Spinal cord (tissue), 4 donors: ENCODE results near the gene SLC7A14. TPM values are rescaled to one million over a fixed set of nuclear protein-coding genes. Genes with fewer than 3 reads are reported as not detected.

Experiments used
- polyA plus RNA-seq, 2 donors: library from polyadenylated mRNA; unstranded; fragments of 120-200 nt; gene quantifications; one replicate each; pipeline ENCODE4 v1.2.1, GENCODE V29; 2013; ENCODE audit not compliant: insufficient read length in 2 of 2
- total RNA-seq, 2 donors: library from RNA; depleted of rRNA in 1 of 2; stranded (reverse); fragments of 120-200 nt in 1 of 2; fragments of >200 nt in 1 of 2; gene quantifications; one replicate each; pipeline versions ENCODE4 v1.2.3 to v1.2.4, GENCODE V29; 2013 to 2014

Gene SLC7A14
- total and polyA plus RNA-seq, 4 donors, result 8.2 to 48.9 (median 15.8) TPM

Other genes starting within 250 kb of the SLC7A14 start
- 10 to 100 TPM; 58.7 to 99.0 TPM for gene SKIL, start 228.4 kb downstream of the SLC7A14 start, total RNA-seq
- 10 to 100 TPM; 23.1 to 30.8 TPM for gene SKIL, start 228.4 kb downstream of the SLC7A14 start, polyA plus RNA-seq
- 100 to 1,000 TPM; 328 to 413 TPM for gene CLDN11, start 167.2 kb downstream of the SLC7A14 start, total RNA-seq
- gene CLDN11, start 167.2 kb downstream of the SLC7A14 start, polyA plus RNA-seq, result 100 to 1,000 TPM; 425 to 479 TPM